ENCODE results near the gene SEC31B. TPM values are rescaled to one million over a fixed set of nuclear protein-coding genes. Genes with fewer than 3 reads are reported as not detected.

Gene SEC31B
- total and polyA plus RNA-seq, 2 donors (not counting 3 experiments of a cell fraction or from before 2014, with no cell fraction given): 11.1 to 14.4 TPM

GRCh38 chr10:100447663-100448062, 72.0 kb downstream of the SEC31B start:
- no peak overlapping the region for H3K9ac ChIP-seq (replicated peaks; ENCODE audit: extremely low read depth, insufficient read depth, low read length)
- TF ChIP-seq FOS (IDR thresholded peaks at IDR 0.05; ENCODE audit: borderline replicate concordance, insufficient read depth, low read length) (no peak), MYC (IDR thresholded peaks at IDR 0.05; ENCODE audit: low read depth, low read length) (no peak), POLR2A (IDR thresholded peaks at IDR 0.05; ENCODE audit: low read depth, low read length) (no peak), GATA2 (IDR thresholded peaks at IDR 0.05; ENCODE audit: insufficient read depth, insufficient read length, low read depth, low read length) (no peak), POLR2AphosphoS5 (IDR thresholded peaks at IDR 0.05; ENCODE audit: insufficient read depth, low read depth, low read length) (no peak), EZH2 (IDR thresholded peaks at IDR 0.05; ENCODE audit: borderline replicate concordance, low read depth, low read length, severe bottlenecking) (no peak), MAX (IDR thresholded peaks at IDR 0.05; ENCODE audit: insufficient read depth, insufficient read length) (no peak), JUN (IDR thresholded peaks at IDR 0.05; ENCODE audit: borderline replicate concordance, insufficient read depth, insufficient read length, low read depth) (no peak)
- TF ChIP-seq, protein P1, sequence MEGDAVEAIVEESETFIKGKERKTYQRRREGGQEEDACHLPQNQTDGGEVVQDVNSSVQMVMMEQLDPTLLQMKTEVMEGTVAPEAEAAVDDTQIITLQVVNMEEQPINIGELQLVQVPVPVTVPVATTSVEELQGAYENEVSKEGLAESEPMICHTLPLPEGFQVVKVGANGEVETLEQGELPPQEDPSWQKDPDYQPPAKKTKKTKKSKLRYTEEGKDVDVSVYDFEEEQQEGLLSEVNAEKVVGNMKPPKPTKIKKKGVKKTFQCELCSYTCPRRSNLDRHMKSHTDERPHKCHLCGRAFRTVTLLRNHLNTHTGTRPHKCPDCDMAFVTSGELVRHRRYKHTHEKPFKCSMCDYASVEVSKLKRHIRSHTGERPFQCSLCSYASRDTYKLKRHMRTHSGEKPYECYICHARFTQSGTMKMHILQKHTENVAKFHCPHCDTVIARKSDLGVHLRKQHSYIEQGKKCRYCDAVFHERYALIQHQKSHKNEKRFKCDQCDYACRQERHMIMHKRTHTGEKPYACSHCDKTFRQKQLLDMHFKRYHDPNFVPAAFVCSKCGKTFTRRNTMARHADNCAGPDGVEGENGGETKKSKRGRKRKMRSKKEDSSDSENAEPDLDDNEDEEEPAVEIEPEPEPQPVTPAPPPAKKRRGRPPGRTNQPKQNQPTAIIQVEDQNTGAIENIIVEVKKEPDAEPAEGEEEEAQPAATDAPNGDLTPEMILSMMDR (IDR thresholded peaks at IDR 0.05; ENCODE audit: extremely low read depth in 1 of 2, insufficient read depth in 1 of 2, low read depth in 1 of 2, low read length in 2 of 2): no peak
- dilution Hi-C loops (cut with MboI; ENCODE audit: extremely low pct_ligation_motif_present, low sequenced_read_pairs) (no loop called here), intact Hi-C loops (cut with micrococcal nuclease) (no loop called here)
- H3K9me3 ChIP-seq (replicated peaks; ENCODE audit: control insufficient read depth, insufficient read depth, low read length): no peaks in the 10 kb centered on the region
- ChIA-PET POLR2A (no interaction called here), CTCF (interaction anchor here (0.7 kb wide), 1 partner anchor 61 kb away, joined by 3 read pairs; no protein-coding TSS in a partner anchor)
- peaks cover under 1 to 10% of the 10 kb centered on the region in 2 experiments for H3K27me3 ChIP-seq (ENCODE audit: control insufficient read depth in 2 of 2, insufficient read depth in 2 of 2, low read length in 2 of 2)
- H3K4me1 ChIP-seq (ENCODE audit: control insufficient read depth, extremely low read depth, insufficient read depth, low read length): no peaks in the 10 kb centered on the region
- no peaks in the 10 kb centered on the region for H3K36me3 ChIP-seq (ENCODE audit: control insufficient read depth in 2 of 2, extremely low read depth in 1 of 2, insufficient read depth in 2 of 2, low read length in 2 of 2)
- no peak overlapping the region for H3K4me2 ChIP-seq (ENCODE audit: insufficient read depth, low read length)
- H3K27ac ChIP-seq (ENCODE audit: insufficient read depth, low read depth, low read length): no peak overlapping the region
- no peaks in the 10 kb centered on the region for H4K20me1 ChIP-seq (replicated peaks; ENCODE audit: control insufficient read depth, extremely low read depth, insufficient read depth, low read length)
- no peaks in the 10 kb centered on the region for H3K9me1 ChIP-seq (replicated peaks; ENCODE audit: control insufficient read depth, extremely low read depth, insufficient read depth, low read length)
- DNase-seq (ENCODE audit: low read depth, low spot score) (no peak), FAIRE-seq (no peak)
- no TSS peak for BruUV-seq (replicated peaks)
- no peaks in the 10 kb centered on the region for H3K79me2 ChIP-seq (ENCODE audit: control insufficient read depth, insufficient read depth, low read length)
- H3K4me3 ChIP-seq (replicated peaks in 1 of 3; ENCODE audit: insufficient read depth in 1 of 3, low read depth in 1 of 3, low read length in 3 of 3): no peak overlapping the region
- H2AFZ ChIP-seq (ENCODE audit: low read depth, low read length): no peak overlapping the region

Measured in endothelial cell of umbilical vein (primary cell).